Stimulated activated CD4-positive, alpha-beta T cell treated with anti-CD3 and anti-CD28 coated beads, Interleukin-4, amount 100 ng/mL, for 4 hours (primary cell): ENCODE results near the gene CNTNAP2.

ENCODE experiments used
- DNase-seq, 2 experiments: peaks; one replicate each; pipeline ENCODE4 v3.0.0-alpha.2; 2020

Gene CNTNAP2

DNA sequence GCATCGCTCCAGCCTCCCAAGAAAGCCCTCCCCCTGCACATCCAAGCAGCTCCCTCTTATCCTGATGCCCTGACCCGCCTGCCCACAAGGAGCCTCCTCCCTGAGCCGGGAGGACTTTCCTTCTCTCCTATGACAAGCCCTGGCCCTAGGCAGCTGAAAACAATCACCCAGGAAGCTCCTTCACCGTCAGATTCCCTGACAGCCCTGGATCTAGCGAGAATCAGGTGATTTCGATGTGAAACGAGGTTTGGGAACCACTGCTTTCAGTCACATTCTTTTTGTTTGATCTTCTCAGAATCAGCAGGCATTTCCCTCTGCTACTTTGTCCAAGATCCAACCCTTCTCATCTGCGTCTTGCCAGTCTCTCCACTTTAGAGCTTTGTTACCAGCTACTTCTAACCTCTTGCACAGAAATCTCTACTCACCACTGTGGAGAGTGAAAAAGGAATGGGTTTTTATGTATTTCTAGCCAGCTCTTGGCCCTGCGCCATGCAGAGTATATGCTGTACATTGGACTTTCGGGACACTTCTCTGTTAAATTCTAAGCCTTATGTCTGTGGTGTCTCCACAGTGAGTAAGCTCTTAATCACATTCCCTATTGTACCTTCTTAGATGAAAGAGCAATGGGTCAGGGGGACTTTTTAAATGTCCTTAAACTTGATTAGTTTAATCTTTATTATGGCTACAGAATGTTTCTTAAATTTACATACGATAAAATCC, 2220.8 kb downstream of the CNTNAP2 start:
- DNase-seq = no peak

DNA sequence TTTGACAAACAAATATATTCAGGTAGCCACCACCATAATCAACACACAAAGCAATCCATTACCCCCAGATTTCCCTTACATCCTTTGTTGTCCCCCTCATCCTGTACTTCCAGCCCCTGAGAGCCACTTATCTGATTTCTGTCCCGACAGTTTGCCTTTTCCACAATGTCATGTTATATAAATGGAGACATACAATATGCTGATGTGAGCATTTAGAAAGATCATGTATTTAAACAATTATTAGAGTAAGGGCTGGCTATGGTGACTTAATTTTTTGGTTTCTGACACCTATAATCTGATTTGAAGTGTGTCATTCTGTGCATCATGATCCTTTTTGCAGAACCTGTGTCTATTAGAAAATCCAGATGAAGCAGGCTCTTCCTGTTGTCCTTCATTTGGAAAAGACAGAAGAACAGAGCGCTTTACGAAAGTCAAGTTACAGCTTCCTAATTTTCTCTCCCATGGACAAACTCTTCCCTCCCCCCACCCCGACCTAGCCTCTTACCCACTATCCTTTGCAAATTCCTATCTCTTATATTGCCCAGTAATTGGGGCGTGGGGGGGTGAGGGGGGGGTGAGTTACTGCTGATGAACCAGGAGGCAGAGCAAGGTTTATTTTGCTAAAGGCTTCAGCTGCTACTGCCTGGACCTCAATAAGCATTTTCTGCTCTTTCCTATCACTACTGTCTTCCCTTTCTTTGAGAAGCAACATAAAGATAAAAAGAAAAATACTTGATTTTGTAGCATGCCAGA, 2221.6 kb downstream of the CNTNAP2 start:
- no peak for DNase-seq

DNA sequence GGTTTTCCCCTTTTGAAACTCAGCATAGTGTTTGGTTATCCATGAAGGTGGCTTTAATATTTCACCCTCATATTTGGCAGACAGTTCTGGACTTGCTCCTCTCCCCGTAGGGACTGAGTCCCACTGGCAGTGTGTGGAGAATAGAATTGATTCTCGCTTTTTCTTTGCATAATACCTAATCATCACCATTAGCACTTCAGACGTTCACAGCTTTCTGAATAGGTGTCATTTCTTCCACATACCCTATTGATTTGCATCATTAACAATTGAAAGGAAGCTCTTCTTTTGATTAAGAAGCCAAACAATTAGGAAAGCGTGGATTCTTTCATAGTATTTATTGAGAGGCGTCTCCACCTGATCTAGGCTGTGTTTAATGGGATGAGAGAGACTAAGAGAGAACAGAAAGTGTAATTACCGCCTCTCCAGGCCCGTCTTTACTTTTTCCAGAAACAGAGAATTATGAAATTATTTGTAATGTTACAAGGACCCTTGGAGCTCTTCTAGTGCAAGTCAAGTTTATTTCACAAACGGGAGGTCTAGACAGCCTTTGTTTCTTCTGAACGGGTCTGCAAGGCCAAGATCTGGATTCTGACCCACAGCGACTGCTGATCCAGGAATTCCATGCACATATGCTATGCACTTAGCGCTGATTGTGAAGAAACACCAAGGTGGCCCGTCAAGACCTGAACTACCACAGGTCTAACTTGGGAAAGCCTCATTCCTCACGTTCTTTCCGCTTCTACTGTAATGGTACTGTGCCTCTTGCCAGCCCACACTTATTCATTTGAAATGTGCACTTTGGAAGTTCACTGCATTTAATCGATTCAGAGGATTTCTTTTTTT, 2224.1 kb downstream of the CNTNAP2 start:
- DNase-seq = no peak

DNA sequence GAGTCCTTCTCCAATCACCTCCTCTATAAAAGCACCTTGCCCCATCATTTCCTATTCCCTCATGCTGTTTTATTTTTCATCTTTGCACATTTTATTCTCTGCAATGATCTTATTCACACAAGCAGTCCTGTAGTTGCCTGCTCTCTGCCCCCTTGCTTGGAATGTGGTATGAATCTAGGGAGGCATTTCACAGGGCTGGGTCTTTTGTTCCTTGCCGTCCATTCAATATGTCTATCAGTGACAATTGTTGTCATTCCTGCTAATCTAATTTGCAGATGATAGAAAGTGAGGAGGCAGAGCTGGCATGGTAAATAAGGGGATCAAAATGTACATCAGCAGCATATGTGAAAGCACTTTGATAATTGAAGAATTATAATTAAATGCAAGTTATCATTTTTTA, 2227.8 kb downstream of the CNTNAP2 start:
- DNase-seq = no peak

DNA sequence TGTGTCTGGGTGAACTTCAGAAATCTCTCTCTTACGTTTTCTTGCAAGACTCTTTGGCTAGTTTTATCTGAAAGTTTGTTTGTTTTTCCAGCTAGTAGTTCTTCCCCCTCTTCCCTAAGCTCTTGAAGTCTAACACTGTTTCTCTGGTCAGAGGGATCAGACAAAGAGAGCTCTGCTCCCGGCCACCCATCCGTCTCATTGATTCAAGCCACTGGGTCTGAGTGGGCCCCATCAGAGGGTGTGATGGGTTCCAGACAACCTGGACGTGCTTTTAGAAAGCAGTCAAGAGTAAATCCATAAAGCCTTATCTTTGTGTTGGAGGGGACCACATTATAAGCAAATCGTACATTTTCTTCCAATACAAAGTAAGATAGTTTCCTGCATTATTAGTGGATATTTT, 2231.4 kb downstream of the CNTNAP2 start:
- no peak for DNase-seq

DNA sequence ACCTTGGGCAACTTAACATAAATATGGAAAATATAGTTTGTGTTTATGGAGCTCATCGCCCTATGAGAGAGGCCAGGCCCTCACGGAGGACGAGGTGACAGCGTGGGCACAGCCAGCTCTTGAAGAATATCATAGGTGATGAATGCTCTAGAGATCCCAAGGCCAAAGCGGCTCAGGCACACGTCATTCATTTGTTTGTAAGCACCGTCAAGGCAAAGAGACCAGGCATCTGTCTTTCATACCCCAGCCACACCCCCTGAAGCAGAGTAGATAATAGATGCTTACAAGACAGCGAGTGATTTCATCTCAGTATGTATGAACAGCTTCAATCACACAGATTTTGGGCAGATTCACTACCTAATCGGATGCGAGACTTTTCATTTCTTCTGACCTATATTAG, 2231.9 kb downstream of the CNTNAP2 start:
- no peak for DNase-seq

DNA sequence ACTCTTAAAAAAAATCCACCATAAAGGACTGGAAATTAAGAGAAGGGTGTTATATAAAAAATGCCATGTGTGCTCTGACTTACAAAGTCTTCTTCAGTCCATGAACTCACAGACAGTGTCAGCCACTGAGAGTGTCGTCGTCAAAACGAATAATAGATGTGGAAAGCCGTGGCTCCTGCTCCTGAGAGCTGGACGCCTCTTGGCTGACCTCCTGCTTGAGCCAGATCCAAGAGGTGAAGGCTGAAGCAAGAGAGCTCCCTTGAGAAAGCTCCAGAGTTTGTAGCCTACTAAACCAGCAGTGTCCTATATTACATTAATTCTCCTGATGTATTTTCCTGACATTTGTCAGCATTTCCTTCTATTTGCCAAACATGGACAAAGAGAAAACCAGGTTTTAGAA, 2239.7 kb downstream of the CNTNAP2 start:
- no peak for DNase-seq

DNA sequence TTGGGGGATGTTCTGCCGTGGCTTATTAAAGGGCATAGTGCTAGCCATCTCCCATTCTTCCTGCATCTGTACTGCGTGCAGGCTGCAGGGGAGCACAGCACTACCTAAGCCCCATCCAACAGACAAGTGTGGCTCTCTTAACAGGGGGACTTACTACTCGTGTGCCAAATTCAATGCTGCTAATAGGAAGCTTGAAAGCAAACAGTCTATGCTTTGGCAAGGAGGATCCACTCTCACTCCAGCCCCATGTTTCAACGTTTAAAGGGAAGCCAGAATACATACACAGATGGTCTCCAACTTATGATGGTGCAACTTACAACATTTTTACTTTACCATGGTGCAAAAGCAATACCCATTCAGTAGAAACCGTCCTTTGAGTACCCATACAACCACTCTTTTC, 2245.9 kb downstream of the CNTNAP2 start:
- no peak for DNase-seq

DNA sequence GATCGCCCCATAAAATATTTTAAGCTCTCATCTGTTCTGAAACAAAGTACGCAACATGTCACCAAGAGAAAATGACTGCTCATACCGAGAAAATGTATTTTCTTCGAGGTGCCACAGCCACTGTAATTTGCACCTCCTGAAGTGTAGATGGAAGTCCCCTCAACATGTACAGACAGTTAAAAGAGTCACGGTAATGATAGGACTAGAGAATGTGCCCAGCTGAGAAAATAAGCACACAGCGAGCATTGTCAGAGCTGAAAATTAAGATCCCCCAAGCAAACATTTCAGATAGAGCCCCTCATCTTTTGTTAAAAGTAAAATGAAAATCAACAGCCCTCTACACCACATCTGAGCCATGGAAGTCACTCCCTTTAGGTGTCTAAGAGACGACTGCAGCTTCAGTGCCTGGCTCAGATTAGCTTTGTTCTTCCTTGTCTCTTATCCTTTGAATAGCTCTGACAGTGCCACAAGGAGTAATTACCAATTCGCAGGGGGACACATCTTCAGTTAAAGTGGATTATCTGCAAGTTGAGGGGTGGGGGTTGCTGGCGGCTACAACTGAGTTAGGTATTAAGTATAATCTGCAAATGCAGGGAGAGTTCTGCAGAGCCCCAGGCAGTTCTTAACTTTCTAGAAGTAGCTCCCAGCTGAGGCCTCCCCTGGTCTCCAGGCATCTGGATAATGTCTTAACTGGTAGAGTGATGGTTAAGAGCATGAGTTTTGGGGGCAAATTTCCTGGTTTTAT, 2251.3 kb downstream of the CNTNAP2 start:
- no peak for DNase-seq

DNA sequence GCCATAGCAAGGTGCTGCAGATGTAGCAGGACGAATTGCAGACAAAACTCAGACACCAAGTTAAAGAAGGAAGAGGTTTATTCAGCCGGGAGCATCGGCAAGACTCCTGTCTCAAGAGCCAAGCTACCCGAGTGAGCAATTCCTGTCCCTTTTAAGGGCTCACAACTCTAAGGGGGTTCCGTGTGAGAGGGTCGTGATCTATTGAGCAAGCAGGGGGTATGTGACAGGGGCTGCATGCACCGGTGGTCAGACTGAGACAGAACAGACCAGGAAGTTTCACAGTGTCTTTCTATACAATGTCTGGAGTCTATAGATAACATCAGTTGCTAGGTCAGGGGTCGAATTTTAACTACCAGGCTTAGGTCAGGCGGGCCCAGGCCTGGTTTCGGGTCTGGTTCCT, 2252.0 kb downstream of the CNTNAP2 start:
- no peak for DNase-seq

DNA sequence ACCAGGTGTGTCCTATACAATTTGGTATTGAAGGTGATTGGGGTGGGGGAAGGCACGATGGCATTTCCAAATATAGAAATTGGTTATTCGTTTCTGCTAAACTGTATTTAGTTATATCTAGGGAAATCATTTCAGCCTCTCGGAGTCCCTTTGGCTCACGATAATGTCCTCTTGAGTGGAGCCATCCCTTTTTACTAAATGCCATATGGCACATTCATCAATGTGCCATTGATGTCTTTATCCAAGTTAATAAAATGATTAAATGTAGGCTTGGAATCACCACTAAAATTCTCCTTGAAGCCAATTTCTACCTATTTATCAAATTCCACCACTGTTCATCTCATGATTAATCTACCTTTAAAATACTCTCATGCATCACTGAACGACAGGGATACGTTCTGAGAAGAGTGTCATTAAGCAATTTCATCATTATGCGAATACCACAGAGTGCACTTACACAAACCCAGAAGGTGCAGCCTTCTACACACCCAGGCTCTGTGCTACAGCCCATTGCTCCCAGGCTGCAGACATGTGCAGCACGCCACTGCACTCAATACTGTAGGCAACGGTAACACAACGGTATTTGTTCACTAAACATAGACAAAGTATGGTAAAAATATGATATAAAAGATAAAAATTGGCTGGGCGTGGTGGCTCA, 2254.8 kb downstream of the CNTNAP2 start:
- DNase-seq = no peak

DNA sequence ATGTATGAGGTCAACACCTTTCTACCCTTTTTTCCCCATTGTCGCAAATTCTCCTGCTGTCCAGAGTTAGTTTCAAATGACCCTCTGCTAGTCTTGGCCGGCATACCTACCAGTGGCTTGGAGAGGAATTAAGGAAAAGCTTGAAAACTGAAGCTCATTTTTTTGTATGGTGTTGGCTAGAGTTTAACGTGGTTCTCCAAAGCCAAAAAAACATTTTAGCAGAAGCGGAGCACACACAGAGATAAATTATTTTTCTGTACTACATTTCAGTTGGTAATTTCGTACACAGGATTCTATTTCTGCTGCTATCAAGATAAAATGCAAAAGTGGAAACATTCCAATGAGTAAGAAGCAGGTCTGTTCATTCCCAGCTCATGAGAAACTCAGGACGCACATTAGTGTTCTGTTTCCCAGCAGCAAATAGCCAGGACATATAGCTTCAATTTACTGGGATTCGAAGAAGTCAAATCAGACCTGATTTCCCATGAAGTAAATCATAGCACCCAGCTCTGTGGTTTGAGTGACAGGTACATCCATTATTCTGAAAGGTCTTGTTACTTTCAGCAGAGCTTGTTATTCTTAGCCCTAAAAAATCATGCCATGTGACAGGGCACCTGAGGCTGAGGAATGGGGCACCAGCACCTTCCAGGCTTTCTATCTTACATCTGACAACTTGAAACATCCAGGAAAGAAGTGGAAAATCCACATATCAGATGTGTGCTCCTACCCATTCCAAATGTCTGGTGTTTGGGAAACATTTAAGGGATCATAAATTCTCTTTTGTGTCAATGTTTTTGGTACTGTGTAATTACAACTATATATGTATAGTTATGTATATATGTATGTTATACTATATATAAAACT, 2258.0 kb downstream of the CNTNAP2 start:
- no peak for DNase-seq

DNA sequence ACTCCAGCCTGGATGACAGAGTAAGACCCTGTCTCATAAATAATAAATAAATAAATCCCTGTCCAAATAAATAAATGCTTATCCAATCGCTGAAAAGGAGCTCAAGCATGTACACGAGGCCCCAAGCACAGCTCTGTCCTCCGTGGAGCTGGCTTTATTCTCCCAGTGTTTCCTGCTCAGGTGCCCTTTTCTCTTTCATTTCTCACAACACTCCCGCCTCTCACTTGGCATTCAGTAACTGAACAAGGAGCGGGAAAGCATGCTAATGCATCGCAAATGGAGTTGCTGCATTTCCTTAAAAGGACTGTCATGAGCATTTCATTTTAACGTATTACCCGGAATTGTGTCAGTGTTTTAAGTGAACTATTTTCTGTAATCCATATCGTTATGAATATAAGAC, 2263.1 kb downstream of the CNTNAP2 start:
- no peak for DNase-seq

DNA sequence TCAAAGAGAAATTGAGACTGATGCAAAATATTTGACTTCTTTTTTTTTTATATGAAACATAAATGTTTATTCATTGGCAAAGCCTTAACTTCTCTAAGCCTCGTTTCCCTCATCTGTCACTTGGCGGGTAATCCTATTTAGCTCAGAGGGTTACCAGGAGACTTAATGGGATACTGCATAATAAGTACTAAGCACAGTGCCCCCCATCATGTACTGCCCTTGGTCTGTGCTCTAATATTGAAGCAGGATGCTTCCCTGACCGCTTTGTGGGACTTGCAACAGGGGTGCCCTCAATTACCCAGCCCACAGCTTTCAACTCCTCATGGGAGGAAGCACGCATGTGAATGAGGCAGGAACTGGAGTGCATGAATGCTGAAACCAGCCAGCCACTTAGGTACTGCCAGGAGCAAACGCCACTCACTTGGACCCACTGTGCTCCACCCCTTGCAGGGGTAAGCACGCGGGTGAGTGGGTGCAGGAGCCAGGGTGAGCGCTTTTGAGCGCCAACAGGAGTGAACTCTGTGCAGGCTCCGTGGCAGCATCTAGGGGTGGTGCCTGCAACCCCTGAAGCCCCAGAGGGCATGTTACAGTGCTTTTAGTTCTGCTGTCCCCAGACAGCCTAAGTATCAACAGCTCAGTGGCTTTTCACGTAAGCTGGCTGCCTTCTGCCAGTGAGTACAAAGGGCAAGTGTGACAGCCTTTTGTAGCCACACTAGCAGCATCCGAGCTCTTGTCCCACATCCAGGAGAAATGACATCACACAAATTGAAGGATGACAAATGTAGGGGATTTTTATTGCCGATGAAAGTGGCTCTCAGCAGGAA, 2264.2 kb downstream of the CNTNAP2 start:
- no peak for DNase-seq

DNA sequence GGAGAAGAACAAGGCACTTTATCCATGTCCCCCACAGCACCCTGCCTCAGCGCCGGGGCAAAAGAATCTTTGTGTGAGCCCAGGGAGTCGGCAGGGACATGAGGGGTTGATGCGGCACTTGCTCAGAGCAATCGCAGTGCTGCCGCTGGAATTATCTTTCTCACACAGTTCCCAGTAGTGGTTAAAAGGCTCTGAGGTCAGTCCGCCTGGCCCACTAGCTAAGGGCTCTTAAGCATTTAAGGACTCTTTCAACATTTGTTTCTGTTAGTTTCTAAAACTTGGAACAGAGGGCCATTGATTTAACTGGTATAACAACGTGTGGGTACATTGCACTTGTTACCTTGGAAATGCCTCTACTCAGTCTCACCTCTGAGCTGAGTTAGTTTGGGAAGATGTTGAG, 2266.0 kb downstream of the CNTNAP2 start:
- no peak for DNase-seq

DNA sequence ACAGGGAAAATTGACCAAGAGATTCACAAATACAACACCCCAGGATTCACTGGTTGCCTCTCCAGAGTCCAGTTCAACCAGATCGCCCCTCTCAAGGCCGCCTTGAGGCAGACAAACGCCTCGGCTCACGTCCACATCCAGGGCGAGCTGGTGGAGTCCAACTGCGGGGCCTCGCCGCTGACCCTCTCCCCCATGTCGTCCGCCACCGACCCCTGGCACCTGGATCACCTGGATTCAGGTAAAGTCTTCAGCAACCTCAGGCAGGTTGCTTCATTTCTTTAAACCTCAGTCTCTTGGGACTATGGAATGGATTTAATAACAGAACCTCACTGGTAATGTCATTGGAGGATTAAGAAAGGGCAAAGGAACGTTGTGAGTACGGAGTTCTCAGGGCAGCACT, 2267.1 kb downstream of the CNTNAP2 start:
- no peak for DNase-seq

DNA sequence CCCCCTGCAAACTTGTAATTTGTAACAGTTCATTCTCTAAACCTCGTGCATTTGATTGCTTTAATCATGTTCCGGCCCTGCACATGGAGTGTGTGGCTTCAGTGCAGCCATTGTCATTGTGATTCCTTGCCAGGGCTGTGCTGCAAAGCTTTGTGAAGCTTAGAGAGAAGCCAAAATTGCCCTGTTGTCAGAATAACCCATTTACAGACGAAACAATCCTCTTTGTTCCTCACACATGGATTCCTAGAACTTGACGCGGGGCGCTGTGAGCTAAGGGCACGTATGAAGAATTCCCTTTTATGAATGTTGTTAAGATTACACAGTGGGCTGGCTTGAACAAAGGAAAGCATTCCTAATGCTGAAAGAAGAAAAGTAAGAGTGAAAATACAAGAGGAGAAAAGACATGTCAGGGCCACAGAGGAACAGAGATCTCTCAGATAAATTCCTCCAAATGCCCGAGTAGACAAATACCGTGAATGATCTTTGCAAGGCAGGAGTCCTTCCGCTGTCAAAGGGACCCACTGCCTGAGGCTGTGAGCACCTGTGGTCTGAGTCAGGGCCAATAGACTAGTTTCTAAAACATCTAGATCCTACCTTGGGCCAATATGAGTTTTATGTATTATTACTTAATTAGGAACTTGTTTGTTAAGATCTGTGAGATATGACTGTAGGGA, 2268.5 kb downstream of the CNTNAP2 start:
- no peak for DNase-seq

DNA sequence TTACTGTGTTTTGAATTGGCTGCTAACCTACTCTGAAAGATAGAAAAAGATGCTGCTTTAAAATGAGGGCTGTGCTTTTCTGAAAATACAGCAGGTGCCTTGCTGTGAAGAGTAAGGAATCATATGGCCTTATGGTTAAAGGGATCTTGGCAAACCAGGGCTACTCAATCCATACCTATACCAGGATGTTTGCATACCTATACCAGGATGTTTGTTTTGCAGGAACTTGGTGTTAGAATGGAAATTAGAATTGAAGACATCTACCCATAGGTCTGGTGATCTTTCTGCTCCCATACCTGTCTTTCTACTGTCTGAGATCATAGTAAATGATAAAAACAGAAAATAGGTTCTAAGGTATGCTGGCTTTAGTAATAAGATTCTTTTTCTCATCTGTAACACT, 2273.8 kb downstream of the CNTNAP2 start:
- DNase-seq = no peak

DNA sequence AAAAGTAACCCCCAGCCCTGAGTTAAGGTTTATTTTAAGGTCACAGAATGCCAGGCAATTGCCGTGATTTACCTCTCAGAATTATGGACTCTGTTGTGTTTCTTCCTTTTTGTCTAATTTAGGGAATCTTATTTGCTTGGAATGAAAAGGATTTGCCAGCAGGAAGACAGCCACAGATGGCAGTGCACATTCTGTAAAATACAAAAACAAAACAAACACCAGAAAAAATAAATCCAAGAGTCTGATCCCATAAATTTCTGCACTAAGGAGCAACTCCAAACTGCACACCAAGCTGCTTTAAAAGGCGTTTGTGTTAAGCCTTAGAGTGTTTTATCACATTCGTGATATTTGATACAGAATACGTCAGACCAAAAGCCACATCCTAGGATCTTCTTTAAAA, 2275.0 kb downstream of the CNTNAP2 start:
- DNase-seq = no peak

DNA sequence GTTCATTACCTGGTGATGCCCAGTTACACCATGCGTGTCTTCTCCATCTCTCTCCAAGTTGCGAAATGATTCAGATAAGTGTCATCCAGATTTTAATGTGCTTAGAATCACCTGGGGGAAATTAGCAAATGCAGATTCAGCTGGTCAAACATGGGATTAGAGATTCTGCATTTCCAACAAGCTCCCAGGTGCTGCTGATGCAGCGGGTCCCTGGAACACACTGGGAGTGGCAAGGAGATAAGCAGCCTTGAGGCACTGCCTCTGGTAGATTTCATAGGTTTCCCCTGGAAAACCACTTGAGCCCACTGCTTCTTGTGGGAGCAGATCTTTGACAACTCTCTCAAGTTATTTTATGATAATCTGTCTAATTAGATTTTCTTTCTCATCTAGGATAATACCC, 2278.0 kb downstream of the CNTNAP2 start:
- DNase-seq = no peak
